Cardiac fibroblast (primary cell): Measurements from ENCODE around the gene STX3.
A peak's percentile ranks its signal among the peaks of the same experiment; 100 is the strongest.

Experiments
- DNase-seq, 2 donors: peaks; one replicate each; pipeline versions ENCODE4 v3.0.0 to v3.0.0-alpha.2; 2010; ENCODE audit warnings: low read depth in 2 of 2
- H3K4me3 ChIP-seq, 2 donors: replicated peaks in 1 of 2; 1 replicate in 1 of 2; 2 replicates in 1 of 2; pipeline ENCODE4 v1.5.1; 2011; ENCODE audit warnings: low read depth in 2 of 2, low read length in 2 of 2, mild to moderate bottlenecking in 2 of 2, moderate library complexity in 1 of 2
- TF ChIP-seq, protein P1 (sequence below): IDR thresholded peaks from one replicate; pipeline ENCODE4 v1.5.1; 2011; ENCODE audit warnings: low read depth, mild to moderate bottlenecking, low read length, inconsistent platforms

Gene STX3

DNA sequence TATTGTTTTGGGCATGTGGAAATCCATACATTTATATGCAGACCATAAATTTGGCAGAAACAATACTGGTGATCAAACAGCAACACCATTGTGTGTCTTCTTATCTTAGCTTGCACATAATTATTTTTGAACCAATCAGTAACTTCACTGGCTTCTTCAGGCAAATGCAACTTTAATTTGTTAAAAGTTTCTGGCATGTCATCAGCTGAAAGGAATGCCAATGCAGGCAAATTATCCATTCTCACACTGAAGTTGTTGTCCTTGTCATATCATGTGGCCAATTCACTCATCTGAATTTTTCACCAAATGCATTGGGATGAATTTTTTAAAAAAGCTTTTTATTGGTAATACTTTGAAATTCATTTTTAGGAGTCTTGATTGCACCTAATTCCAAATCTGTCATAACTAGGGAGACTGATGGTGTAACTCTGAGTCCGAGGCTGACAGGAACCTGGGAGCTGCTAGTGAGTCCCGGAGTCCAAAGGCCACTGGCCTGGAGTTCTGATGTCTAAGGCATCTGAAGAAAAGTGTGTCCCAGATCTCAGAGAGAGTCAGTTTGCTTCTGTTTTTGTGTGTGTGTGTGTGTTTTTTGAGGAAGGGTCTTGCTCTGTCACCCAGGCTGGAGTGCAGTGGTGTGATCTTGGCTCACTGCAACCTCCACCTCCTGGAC is 24.1 kb upstream of the STX3 start:
- no peak overlapping the region for H3K4me3 ChIP-seq
- TF ChIP-seq, protein P1, sequence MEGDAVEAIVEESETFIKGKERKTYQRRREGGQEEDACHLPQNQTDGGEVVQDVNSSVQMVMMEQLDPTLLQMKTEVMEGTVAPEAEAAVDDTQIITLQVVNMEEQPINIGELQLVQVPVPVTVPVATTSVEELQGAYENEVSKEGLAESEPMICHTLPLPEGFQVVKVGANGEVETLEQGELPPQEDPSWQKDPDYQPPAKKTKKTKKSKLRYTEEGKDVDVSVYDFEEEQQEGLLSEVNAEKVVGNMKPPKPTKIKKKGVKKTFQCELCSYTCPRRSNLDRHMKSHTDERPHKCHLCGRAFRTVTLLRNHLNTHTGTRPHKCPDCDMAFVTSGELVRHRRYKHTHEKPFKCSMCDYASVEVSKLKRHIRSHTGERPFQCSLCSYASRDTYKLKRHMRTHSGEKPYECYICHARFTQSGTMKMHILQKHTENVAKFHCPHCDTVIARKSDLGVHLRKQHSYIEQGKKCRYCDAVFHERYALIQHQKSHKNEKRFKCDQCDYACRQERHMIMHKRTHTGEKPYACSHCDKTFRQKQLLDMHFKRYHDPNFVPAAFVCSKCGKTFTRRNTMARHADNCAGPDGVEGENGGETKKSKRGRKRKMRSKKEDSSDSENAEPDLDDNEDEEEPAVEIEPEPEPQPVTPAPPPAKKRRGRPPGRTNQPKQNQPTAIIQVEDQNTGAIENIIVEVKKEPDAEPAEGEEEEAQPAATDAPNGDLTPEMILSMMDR, result no peak
- DNase-seq, result no peak

DNA sequence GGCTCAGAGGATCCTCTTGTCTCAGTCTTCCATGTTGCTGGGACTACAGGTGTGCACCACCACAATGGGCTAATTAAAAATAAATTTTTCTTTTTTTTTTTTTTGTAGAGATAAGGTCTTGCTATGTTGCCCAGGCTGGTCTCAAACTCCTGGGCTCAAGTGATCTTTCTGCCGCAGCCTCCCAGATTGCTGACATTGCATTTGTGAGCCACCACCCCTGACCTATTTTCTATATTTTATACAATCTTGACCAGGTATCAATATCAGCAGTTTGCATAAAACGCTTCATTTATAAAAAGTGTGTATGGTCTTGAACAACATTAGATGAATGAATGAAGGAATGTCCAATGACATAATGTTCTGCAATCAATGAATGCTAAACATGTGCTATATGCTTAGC is 9.1 kb upstream of the STX3 start:
- TF ChIP-seq, protein P1, result no peak
- no peak for DNase-seq
- no peak overlapping the region for H3K4me3 ChIP-seq

DNA sequence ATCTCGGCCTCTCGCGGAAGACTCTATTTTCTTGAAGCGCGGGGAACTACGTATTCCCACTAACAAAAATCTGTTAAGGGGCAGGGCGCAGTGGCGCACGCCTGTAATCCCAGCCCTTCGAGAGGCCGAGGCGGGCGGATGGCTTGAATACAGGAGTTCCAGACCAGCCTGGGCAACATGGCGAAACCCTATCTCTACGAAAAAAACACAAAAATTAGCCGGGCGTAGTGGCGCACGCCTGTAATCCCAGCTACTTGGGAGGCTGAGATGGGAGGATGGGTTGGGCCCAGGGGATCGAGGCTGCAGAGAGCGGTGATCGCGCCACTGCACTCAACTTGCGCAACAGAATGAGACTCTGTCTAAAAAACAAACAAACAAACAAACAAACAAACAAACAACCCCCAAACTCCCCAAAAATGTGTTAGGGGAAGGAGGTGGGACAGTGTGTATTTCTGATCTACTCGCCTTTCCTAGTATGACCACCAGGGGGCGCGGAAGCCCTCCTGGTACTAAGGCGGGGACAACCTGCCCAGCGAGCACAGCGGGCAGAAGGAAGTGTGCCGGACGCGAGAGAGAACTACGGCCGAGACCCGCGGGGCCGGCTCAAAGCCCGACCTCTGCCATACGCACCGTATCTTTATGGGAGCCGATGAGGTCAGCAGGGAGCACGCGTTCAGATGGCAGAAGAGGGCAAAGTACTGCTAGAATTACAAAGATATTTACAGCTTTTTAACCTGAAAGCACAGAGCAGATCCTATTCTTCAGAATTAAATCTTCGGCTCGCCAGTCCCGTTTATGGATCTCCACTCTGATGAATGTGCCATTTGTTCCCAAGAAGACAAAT is 1.3 kb upstream of the STX3 start:
- DNase-seq, result peak; percentile 82
- TF ChIP-seq, protein P1, result peak; percentile 93

DNA sequence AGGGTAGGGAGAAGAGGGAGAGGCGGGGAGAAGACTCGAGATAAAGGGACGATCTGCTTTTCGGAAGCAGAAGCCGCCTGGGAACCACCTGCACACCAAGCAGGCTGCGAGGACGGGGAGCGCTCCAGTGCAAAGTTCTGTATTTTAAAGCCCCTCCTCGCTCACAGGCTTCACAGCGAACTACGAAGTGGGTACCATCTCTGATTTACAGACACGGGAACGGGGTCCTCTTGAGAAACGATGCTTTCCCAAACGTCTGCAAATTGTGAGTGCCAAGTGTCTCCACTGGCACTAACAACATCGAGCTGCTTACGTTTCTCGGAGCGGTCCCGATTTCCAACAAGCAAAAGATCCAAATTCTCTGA is 700 bp upstream of the STX3 start:
- TF ChIP-seq, protein P1, result no peak
- H3K4me3 ChIP-seq, result peak overlapping the region; percentile 88 to 94
- no peak for DNase-seq

More for the DNA sequence above, 1.3 kb upstream of the STX3 start:
- peak overlapping the region; percentile 88 to 94 for H3K4me3 ChIP-seq

DNA sequence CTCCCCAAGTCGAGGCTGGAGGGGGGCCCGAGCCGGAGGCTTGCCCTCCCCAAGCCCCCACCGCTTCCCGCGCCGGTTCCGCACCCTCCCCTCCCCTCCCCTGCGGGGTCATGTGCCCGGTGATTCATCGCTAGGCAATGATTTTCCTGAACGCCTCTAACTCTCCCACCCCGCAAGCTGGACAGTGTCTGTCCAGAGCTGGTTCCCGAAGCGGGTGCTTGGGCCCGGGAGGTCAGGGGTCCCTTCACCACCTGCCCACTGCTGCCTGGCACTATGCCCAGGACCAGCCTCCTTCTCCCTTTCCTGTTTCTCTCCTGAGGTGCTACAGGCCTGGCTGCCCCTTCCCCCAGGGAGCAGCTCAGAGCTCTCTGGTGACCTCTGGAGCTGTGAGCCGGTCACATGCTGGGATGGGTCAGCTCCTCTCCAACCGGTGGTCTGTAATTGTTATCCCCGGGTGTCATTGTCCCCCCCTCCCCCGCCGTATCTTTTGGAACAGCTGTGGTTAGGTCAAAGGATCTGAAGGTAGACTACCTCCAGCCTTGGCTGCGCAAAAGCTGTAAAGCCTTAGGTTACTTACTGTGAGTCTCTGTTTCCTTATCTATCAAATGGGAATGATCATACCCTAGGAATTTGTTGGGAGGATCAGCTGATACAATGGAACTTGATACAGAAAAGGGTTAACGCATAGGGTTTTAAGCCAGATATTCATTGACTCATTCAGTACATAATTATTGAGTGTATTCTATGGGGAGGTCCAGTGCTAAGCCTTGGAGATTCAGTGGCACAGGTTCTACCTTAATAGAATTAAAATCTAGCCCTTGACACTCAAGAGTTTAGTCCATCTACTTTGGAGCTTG is 753 bp downstream of the STX3 start:
- peak overlapping the region; percentile 88 to 94 for H3K4me3 ChIP-seq
- peak; percentile 74 to 81 for DNase-seq
- TF ChIP-seq, protein P1, result no peak

DNA sequence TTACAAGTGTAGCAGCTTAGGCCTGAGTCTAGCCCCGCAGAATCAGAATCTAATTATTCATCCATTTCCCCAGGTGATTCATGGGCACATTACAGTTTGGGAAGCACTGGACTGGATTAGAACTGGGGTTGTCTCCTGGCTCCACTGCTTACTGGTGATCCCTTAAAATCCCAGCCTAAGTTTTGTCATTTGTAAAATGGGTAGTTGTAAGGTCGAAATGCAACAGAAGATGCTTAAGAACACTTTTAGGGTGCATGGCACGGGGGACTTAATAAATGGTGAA is 1.3 kb downstream of the STX3 start:
- peak in 1 of 2 donors; percentile 53 for DNase-seq
- TF ChIP-seq, protein P1, result no peak
- peak overlapping the region; percentile 88 to 94 for H3K4me3 ChIP-seq
